GM18870 (cell line): ENCODE data around the gene USP27X.

Experiments used
- ATAC-seq: cut with Tn5 transposase; IDR thresholded peaks from one replicate; pipeline ENCODE4 v1.9.1; 2021; ENCODE audit warnings: moderate library complexity; ENCODE audit not compliant: unreplicated experiment

Gene USP27X

DNA sequence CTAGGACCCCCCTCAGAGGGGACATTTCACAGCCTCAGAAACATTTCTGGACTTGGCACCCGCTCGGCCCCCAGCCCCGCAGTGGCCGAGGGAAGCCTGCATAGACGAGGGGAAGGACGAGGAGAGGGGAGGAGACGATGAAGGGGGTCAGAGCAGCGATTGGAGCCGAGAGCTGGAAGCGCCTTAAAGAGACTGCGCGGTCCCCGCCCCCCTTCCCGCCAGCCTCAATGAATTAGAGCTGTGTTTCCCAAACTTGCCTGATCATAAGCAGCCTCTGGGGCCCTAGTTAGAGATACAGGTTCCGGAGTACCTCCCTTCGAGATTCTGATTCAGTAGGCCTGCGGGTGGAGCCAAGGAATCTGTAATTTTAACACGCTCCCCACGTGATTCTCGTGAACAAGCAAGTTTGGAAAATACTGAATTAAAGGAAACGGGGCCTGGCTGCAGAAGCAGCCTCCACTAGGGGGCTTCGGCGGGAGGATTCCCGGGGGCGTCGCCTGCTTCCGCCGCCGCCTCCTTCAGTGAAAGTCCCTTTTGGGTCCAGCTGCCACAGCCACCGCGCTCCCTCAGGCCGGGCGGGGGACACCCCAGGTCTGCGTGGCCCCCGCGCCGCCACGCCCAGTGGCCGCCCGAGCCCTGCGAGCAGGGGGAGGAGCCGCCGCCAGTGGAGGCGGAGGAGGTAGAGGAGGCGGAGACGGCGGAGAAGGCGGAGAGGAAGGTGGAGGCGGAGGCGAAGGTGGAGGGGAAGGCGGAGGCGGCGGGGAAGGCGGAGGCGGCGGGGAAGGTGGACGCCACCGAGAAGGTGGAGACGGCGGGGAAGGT is at the start of gene USP27X:
TSS of gene USP27X (plus strand) at position 651 of the 822 bp plus-strand sequence. CDS start 824 bp downstream, outside the sequence.
- ATAC-seq, result peak; percentile 62

DNA sequence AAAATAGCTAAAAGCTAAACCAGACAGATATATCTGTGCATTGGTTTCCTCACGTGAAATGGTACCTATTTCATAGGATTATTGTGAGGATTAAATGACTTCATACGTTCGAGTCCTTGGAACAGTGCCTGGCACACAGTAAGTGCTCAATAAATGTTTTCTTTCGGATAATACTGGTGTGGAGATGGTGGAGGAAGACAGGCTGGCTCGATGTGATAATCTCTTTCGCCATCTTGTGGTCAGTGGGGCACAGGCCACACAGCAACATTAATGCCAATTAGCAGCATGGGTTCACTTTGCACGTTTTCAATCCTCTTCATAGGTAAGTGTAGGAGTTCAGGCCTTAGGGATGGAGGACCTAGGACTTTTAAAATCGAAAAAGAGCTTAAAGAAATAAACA is 40.9 kb upstream of the USP27X start:
- ATAC-seq, result peak; percentile 63

DNA sequence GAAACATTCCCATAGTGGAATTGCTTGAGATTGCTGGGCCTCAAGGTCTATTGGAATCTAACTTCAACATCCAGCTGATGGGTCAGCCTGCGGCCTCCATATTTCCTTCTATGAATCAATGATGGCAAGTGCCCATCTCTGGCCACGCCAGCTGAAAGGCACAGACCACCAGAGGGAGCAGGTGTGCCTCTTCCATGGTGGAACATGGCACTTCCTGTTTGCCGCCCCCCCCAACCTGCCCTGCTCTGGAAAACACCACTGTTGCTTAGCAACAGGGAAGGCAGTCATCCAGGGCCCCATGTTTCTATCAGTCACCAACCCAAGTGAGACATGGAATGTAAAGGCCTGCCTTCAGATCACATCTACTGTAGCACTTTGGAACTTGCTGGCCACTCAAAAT is 38.6 kb upstream of the USP27X start:
- ATAC-seq, result peak; percentile 42

DNA sequence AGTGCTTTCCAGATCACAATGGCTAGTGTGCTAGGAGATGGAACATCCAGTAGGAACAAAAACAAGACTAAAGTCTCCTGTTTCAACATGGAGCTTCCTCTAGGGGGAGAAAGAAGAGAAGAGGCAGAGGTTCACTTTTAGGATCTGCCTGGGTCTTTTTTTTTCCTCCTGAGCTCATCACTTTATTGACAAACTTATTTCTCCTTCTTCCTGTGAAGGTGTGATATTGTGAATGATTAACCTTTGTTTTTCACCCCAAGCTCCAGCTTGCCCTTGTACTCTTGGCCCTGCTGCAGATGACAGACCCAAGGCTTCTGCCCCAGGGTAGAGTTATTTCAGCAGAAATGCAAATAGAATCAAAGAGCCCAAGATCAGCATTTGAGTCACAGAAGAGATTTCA is 36.7 kb upstream of the USP27X start:
- ATAC-seq, result no peak

DNA sequence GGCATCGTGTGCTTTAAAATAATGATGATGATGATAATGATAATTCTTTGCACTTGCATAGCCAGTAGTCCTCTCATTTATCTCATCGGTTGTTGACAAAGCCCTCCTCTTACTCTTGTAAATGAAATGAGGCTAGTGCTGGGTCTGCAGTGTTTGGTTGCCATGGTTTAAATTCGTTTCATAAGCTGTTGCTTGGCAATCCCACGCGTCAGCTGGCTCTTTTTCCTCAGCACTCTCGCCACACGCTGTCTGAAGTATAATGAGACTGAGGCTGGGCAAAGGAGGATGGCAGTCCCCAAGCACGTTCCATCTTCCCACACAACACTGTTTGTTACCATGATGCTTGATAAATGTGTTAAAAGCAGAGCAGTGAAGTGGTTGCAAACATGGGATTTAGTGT is 34.7 kb upstream of the USP27X start:
- no peak for ATAC-seq

DNA sequence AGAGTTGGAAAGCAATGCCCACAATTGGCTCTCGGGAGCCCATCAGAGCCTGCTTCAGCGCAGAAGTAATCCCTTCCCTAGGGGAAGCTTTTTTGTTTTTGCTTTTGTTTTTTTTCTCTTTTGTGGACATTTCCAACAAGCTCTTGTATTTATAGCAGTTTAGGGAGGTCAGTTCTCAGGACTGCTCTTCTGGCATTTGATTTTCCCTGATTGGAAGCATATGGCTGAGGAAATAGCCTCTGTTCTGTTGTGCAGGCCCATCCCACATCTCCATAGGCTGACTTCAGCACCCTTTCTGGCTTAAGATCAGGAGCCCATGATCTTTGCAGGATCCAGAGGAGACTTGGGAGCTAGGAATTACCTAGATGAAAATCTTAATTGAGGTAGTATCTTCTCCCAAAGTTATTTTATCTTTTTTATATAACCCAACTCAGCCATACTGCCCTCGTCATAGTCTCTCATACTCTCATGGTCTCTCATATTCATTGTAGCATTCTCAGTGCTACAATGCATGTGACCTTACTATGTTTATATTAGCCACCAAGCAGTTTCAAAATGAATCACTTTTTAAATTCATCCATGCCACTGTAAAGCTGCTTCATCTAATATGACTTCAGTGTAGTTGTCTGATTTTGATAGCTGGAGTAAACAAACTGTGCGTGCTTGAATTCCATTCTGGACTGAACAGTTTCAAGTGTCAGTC is 33.4 kb upstream of the USP27X start:
- no peak for ATAC-seq

DNA sequence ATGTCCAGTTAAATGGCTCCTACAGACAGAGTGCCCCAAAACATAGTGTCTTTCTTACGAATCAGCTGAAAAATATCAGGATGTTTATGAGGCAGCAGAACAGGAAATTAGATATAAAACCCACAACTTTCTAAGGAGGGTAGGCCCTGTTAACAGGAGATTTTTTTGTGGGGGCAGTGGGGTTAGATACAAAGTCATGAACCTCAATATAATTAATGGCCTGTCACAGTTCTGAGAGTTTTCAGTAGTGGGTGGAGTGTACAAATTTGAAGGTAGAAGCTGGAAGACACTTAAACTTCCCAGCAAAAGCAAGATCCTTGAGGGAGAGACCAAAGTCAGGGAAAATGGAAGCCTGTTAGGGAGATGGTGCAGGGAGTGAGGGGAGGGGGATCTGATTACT is 32.8 kb upstream of the USP27X start:
- ATAC-seq, result no peak

DNA sequence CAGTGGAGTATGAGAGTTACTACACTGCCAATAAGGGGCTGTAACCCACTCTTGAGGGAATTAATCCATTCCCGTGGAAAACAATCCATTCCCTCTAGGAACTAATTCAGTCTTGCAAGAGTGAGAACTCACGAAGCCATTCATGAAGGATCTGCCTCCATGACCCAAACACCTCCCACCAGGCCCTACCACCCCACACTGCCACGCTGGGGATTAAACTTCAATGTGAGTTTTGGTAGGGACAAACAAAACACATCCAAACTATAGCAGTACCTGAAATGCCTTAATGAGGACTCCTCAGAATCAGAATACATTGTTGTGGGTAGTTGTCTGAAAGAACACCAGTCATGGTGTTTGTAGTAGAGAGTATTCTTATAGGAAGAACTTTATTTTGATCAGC is 31.0 kb upstream of the USP27X start:
- no peak for ATAC-seq

DNA sequence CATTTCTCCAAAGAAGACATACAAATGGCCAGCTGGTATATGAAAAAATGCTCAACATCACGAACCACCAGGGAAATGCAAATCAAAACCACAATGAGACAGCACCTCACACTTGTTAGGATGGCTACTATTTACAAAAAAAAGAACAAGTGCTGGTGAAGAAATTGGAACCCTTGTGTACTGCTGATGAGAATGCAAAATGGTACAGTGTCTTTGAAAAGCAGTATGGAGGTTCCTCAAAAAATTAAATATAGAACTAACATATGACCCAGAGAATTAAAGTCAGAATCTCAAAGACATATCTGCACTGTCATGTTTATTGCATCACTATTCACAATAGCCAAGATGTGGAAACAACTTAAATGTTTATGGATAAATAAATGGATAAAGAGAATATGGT is 29.3 kb upstream of the USP27X start:
- no peak for ATAC-seq

DNA sequence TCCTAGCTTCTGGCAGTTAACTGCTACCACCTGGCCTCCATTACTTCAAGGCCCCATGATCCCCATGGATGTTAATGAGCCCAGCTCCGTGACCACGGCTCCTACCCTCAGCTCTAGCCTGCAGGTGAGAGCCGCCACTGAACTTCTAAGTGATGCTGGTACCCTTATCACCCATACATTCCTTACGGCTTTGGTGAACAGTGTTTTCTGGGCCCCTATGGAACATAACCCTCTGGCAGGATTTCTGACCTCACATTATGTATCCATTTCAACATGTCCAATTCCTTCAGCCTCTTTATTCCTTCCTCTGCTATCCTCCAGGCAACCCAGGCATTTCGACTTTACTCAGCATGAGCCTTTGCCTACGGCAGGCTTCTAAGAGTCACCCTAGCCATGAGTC is 25.6 kb upstream of the USP27X start:
- no peak for ATAC-seq

DNA sequence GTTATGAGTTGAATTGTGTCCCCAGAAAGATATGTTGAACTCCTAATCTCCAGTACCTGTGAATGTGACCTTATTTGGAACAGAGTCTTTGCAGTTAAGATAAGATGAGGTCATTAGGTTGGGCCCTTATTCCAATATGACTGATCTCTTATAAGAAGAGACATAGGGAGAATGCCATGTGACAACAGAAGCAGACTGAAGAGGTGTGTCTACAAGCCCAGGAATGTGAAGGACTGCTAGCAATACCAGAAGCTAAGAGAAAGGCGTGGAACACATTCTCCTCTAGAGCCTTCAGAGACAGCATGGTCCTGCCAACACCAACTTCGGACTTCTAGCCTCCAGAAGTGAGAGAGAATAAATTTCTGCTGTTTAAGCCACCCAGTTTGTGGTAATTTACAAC is 22.5 kb upstream of the USP27X start:
- ATAC-seq, result no peak

DNA sequence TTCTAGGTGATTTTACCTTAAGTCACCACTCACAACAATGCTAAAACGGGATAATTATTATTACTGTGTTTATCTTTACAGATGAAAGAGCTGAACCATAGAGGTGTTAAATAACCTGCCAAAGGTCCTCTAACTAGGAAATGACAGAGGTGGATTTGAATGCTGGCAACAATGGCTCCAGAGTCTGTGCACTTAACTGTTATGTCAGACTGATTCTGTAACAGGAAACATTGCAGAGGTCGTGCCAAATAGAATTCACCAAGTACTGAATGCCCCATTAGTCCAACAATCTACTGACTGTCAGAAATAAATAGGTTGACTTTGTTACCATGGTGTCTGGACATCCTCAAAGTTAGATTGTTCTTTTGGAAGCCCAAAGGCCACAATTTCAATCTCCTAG is 20.9 kb upstream of the USP27X start:
- no peak for ATAC-seq

DNA sequence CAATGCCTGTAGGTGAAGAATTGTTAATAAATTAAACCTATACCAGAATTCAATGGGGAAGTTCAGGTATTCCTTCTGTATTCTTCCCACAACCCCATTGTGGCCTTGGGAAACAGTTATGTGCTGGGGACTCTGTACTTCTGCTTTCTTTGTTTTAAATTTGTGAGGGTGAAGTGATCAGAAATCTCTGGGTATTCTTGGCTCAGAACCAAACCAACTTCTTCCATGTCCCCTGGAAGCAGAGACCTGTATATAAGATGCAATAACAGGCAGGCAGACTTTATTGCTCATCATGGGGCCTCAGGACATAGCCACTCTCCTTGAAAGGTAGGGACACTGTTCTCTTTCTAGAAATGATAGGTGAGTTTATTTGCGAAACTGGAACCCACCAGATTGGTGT is 19.8 kb upstream of the USP27X start:
- no peak for ATAC-seq

DNA sequence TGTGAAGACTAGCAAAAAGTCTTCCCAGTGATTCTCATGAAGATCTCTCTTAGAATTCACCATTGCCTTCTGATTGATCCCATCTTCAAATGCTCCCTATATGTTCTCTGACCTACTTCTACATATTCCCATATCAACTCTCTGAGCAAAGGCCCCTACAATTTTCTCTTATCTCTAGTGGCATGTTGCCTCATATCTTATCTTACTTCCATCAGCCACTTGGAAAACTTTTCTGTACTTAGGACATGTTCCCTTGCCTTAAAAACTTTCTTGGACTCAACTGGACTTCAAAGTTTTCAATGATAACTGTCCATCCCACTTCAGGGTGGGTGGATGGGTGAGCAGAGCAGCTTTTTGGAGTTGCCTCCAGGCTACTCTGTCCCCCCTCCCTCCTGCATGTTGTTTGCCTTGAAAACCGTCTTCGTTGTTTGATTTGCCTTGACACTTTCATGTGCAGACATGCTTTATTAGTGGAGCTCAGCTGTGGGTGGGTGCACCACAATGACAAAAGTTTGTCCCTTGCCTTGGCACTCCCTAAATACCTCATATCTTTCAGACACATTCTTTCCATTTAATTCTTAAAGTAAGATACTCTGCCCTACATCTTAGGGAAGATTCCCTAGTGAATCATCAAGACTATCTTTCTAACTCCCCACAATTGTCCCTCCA is 18.3 kb upstream of the USP27X start:
- ATAC-seq, result no peak

DNA sequence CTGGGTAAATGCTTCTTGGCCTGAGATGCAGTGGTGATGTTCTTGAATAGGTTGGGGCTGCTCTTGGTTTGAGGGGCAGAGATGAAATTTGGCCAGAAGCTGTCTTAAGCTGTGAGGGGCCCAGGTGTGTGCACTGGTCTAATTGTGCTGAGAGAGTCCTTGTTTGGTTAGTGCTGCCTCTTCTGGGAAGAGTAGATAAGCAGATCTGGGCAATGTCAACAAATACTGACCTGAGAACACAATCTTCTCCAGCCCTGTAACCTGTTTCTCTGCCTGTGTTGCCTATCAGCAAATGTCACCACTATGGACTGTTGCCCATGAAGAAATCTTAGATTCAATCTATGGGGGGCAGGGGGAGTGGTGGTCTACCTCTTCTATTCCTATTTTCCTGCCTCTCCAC is 17.2 kb upstream of the USP27X start:
- no peak for ATAC-seq

DNA sequence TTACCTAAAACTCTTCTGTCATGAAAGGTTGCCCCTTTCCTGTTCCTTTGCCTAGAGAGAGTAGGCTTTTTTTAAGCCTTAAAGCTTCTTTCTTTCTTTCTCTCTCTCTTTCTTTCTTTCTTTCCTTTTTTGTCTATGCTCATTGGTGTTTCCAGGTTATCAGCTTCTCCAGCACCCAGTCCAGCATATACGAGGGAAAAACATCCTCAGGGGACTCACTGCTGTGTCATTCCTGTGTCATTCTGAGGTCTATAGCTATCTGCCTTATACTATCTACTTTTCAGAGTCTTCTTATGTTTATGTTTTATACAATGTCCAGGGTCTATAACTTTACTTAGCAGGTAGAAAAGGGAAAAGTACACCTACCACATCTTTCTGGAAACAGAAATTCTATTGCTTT is 10.5 kb upstream of the USP27X start:
- ATAC-seq, result no peak

DNA sequence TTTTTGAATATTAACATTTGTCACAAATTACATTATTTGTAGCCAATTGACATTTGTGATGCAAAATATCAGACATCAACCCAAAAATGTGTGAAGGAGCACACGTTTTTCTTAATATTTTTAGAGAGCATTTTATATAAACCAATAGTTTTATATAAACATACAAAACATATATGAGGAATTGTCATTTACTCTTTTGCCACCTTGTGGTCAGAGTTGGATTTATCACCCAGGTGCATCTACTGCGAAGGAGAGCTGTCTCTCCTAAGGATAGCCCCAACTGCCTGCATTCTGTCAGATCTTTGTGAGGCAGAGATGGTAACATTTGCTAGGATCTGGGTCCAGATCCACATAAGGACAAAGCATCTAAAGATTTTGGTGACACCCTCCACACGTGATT is 2.5 kb upstream of the USP27X start:
- no peak for ATAC-seq

DNA sequence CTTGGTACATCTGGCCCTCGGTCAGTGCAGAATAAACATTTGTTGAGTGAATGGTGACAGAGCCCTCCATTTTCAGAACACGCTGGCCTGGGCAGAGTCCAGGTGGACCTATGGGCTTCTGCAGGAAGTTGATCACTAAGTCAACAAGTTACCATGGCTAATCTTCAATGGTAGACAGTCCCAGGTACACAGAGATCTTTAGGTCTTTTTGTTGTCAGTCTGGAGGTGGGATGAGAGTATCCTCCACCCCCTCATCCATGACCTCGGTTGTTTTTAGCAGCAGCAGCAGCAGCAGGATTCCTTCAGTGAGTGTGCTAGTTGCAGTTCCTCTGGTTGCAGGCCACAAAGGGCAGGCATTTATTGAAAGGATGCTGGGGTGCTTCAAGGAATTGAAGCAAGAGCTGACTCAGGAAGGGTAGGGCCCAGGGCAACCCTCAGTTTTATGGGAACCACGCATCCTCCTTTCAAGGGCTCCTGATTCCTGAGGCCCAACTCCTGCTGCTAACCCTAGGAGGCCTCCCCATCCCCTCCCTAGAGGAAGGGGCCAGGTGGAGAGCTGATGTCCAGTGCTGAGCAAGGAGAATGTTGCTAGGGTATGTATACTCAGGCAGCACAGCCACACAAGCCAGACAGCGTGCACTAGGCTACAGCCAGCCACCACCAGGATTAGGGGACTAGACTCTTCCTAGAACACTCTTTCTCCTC is 1.7 kb upstream of the USP27X start:
- no peak for ATAC-seq

DNA sequence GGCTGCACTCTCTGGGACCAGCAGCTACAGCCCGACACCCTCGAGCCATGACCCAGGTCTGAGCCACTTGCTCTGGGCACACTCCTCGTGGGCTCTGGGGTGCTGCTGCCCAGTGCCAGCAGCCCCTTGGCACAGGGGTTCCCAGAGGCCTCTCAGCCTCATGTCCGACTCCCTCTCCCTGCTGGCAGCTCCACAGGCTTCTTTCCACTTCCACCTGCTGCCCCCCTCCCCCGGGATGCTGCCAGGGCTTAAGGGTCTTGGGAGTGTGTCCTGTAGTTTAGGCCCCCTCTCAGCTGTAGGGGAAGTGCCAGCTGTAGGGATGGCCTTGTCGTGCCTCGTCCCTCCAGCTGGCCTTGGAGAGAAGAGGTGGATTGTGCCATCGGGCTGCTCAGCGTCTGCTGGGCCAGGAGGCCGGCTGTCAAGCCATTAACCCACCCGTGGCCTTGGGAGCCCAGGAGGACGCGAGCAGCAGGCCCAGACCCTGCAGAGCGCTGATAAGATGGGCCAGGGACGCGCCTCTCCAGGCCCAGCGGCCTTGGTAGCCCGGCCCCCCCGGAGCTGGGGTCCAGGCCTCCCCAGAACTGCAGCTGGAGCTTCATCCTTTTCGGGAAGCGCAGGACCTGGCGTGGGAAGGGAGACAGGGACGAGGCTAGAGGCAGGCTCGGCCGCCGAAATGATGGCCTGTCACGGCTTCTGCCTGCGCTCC is 1.0 kb upstream of the USP27X start:
- ATAC-seq, result no peak

DNA sequence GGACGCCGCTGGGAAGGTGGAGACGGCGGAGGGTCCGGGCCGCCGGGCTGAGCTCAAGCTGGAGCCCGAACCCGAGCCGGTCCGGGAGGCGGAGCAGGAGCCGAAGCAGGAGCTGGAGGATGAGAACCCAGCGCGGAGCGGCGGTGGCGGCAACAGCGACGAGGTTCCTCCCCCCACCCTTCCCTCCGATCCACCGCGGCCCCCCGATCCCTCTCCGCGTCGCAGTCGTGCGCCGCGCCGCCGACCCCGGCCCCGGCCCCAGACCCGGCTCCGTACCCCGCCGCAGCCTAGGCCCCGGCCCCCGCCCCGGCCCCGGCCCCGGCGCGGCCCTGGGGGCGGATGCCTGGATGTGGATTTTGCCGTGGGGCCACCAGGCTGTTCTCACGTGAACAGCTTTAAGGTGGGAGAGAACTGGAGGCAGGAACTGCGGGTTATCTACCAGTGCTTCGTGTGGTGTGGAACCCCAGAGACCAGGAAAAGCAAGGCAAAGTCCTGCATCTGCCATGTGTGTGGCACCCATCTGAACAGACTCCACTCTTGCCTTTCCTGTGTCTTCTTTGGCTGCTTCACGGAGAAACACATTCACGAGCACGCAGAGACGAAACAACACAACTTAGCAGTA is 483 bp downstream of the USP27X start:
- ATAC-seq, result no peak
